ENCODE data around the gene SRA1.
A peak's percentile ranks its signal among the peaks of the same experiment; 100 is the strongest.

Gene SRA1

DNA sequence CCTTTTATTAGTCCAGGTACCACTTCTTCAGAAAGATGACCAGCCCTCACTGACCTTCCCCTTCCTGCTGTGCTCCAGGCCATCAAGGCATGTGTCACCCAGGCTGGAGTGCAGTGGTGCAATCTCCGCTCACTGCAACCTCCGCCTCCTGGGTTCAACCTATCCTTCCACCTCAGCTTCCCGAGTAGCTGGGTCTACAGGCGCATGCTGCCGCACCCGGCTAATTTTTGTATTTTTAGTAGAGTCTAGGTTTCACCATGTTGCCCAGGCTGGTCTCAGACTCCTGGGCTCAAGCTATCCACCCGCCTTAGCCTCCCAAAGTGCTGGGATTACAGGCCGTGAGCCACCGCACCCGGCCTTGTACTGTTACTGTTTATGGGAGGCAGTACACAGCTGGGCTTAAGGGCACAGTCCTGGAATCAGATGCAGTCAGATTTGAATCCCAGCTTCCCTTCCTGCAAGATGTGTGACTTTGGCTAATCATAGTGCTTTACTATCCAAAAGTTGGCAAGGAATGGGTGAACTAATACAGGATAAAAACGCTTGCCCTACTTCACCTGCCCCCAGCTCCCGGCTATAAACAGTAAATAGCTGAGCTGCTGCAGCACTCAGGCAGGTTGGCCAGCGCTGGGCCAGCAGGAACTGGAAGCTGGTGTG is 10.3 kb downstream of the SRA1 start (continued):
- TF ChIP-seq ZNF677 (tag by site-specific recombination; IDR thresholded peaks at IDR 0.05): no peak
- TF ChIP-seq, protein P1, sequence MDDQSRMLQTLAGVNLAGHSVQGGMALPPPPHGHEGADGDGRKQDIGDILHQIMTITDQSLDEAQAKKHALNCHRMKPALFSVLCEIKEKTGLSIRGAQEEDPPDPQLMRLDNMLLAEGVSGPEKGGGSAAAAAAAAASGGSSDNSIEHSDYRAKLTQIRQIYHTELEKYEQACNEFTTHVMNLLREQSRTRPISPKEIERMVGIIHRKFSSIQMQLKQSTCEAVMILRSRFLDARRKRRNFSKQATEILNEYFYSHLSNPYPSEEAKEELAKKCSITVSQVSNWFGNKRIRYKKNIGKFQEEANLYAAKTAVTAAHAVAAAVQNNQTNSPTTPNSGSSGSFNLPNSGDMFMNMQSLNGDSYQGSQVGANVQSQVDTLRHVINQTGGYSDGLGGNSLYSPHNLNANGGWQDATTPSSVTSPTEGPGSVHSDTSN (CRISPR knock-in tag; IDR thresholded peaks at IDR 0.05): no peak

DNA sequence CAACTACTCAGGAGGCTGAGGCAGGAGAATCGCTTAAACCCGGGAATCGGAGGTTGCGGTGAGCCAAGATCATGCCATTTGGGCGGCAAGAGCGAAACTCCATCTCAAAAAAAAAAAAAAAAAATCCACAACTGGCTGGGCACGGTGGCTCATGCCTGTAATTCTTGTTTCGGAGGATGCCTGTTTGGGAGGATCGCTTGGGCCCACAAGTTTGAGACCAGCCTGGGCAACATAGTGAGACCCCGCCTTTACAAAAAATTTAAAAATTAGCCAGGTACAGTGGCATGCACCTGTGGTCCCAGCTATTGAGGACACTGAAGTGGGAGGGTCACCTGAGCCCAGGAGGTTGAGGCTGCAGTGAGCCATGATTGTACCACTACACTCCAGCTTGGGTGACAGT is 11.7 kb downstream of the SRA1 start:
- peaks cover 18 to 71% of the 10 kb centered on the region in 2 experiments for H3K36me3 ChIP-seq (ENCODE audit: control insufficient read depth in 2 of 2, insufficient read depth in 1 of 2, low read length in 2 of 2)
- no peak overlapping the region for H3K27ac ChIP-seq (ENCODE audit: extremely low read depth, low read depth, low read length)
- no peaks in the 10 kb centered on the region for H3K9me3 ChIP-seq (ENCODE audit: control insufficient read depth, insufficient read depth, low read depth, low read length)
- TF ChIP-seq ZNF837 (tag by site-specific recombination; IDR thresholded peaks at IDR 0.05): no peak
- peak; percentile 84 for TF ChIP-seq ZNF121 (tag by site-specific recombination; IDR thresholded peaks at IDR 0.05)
- ChIA-PET CTCF (interaction anchor here (0.6 kb wide), 2 partner anchors 311 to 473 kb away, joined by 4 to 5 read pairs; no protein-coding TSS in a partner anchor), POLR2A (interaction anchor here (0.7 kb wide), 1 partner anchor 44 kb away, joined by 5 read pairs; no protein-coding TSS in a partner anchor)
- H3K4me3 ChIP-seq (ENCODE audit: low read depth, low read length): no peak overlapping the region
- no peaks in the 10 kb centered on the region for H3K4me1 ChIP-seq (ENCODE audit: control insufficient read depth, insufficient read depth, low read length)

DNA sequence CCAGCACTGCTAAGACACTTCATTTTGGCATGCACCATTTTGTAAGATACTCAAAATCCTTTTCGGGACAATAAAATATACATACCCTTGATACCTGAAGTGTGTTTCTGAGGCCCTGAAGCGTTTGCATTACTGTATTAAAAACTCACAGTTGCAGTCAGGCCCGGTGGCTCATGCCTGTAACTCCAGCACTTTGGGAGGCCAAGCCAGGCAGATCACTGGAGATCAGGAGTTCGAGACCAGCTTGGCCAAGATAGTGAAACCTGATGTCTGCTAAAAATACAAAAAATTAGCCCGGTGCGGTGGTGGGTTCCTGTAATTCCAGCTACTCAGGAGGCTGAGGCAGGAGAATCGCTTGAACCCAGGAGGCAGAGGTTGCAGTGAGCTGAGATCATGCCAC is 12.3 kb downstream of the SRA1 start:
- POLR2A ChIA-PET: no interaction called here
- no peaks in the 10 kb centered on the region for H3K9me3 ChIP-seq (ENCODE audit: control insufficient read depth, insufficient read depth, low read depth, low read length)
- CTCF ChIA-PET: no interaction called here
- H3K4me1 ChIP-seq (ENCODE audit: control insufficient read depth, insufficient read depth, low read length): no peaks in the 10 kb centered on the region
- no peak overlapping the region for H3K27ac ChIP-seq (ENCODE audit: extremely low read depth, low read depth, low read length)
- no peak for TF ChIP-seq GLIS1 (tag by site-specific recombination; IDR thresholded peaks at IDR 0.05)
- TF ChIP-seq OSR2 (tag by site-specific recombination; IDR thresholded peaks at IDR 0.05): no peak
- H3K4me3 ChIP-seq (ENCODE audit: low read depth, low read length): no peak overlapping the region
- H3K36me3 ChIP-seq (ENCODE audit: control insufficient read depth in 2 of 2, insufficient read depth in 1 of 2, low read length in 2 of 2): peaks cover 24 to 71% of the 10 kb centered on the region in 2 experiments

DNA sequence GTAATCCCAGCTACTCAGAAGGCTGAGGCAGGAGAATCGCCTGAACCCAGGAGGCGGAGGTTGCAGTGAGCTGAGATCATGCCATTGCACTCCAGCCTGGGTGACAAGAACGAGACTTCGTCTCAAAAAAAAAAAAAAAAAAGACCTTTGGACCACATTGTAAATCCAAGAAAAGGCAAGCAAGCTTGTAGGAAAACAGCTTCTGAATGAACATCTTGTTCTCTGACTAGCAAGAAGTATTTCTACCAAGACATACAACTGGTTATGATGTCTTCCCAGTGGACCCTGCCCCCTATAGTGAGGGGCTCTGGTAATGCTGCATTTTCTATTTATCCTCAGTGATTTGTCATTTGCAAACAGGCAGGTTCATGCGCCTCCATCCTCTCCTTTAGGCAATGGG is 14.3 kb downstream of the SRA1 start:
- H3K4me3 ChIP-seq (ENCODE audit: low read depth, low read length): no peak overlapping the region
- ChIA-PET CTCF (no interaction called here), POLR2A (no interaction called here)
- H3K9me3 ChIP-seq (ENCODE audit: control insufficient read depth, insufficient read depth, low read depth, low read length): no peaks in the 10 kb centered on the region
- peaks cover 34 to 70% of the 10 kb centered on the region in 2 experiments for H3K36me3 ChIP-seq (ENCODE audit: control insufficient read depth in 2 of 2, insufficient read depth in 1 of 2, low read length in 2 of 2)
- no peak overlapping the region for H3K27ac ChIP-seq (ENCODE audit: extremely low read depth, low read depth, low read length)
- H3K4me1 ChIP-seq (ENCODE audit: control insufficient read depth, insufficient read depth, low read length): no peaks in the 10 kb centered on the region
- TF ChIP-seq ZNF585B (tag by site-specific recombination; IDR thresholded peaks at IDR 0.05) (no peak), ZNF211 (tag by site-specific recombination; IDR thresholded peaks at IDR 0.05; ENCODE audit: low read depth) (no peak), REPIN1 (tag by site-specific recombination; IDR thresholded peaks at IDR 0.05; ENCODE audit: low read depth) (no peak), GLI2 (tag by site-specific recombination; IDR thresholded peaks at IDR 0.05; ENCODE audit: borderline replicate concordance, low read depth) (no peak), ZNF544 (tag by site-specific recombination; IDR thresholded peaks at IDR 0.05) (no peak), ZNF341 (tag by site-specific recombination; IDR thresholded peaks at IDR 0.05; ENCODE audit: low read depth) (no peak), ZNF670 (tag by site-specific recombination; IDR thresholded peaks at IDR 0.05; ENCODE audit: low read depth) (no peak), ZNF701 (tag by site-specific recombination; IDR thresholded peaks at IDR 0.05) (no peak), ZNF426 (tag by site-specific recombination; IDR thresholded peaks at IDR 0.05) (no peak), ZFP69B (tag by site-specific recombination; IDR thresholded peaks at IDR 0.05) (no peak), ZNF146 (tag by site-specific recombination; IDR thresholded peaks at IDR 0.05) (no peak), GFI1B (tag by site-specific recombination; IDR thresholded peaks at IDR 0.05) (no peak), ZNF394 (tag by site-specific recombination; IDR thresholded peaks at IDR 0.05; ENCODE audit: borderline replicate concordance) (no peak), ZNF138 (tag by site-specific recombination; IDR thresholded peaks at IDR 0.05; ENCODE audit: borderline replicate concordance) (no peak), GLIS2 (tag by site-specific recombination; IDR thresholded peaks at IDR 0.05) (no peak)
- TF ChIP-seq, protein P2, sequence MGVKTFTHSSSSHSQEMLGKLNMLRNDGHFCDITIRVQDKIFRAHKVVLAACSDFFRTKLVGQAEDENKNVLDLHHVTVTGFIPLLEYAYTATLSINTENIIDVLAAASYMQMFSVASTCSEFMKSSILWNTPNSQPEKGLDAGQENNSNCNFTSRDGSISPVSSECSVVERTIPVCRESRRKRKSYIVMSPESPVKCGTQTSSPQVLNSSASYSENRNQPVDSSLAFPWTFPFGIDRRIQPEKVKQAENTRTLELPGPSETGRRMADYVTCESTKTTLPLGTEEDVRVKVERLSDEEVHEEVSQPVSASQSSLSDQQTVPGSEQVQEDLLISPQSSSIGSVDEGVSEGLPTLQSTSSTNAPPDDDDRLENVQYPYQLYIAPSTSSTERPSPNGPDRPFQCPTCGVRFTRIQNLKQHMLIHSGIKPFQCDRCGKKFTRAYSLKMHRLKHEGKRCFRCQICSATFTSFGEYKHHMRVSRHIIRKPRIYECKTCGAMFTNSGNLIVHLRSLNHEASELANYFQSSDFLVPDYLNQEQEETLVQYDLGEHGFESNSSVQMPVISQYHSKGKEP (tag by site-specific recombination; IDR thresholded peaks at IDR 0.05): no peak
- TF ChIP-seq, protein P3, sequence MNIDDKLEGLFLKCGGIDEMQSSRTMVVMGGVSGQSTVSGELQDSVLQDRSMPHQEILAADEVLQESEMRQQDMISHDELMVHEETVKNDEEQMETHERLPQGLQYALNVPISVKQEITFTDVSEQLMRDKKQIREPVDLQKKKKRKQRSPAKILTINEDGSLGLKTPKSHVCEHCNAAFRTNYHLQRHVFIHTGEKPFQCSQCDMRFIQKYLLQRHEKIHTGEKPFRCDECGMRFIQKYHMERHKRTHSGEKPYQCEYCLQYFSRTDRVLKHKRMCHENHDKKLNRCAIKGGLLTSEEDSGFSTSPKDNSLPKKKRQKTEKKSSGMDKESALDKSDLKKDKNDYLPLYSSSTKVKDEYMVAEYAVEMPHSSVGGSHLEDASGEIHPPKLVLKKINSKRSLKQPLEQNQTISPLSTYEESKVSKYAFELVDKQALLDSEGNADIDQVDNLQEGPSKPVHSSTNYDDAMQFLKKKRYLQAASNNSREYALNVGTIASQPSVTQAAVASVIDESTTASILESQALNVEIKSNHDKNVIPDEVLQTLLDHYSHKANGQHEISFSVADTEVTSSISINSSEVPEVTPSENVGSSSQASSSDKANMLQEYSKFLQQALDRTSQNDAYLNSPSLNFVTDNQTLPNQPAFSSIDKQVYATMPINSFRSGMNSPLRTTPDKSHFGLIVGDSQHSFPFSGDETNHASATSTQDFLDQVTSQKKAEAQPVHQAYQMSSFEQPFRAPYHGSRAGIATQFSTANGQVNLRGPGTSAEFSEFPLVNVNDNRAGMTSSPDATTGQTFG (tag by site-specific recombination; IDR thresholded peaks at IDR 0.05; ENCODE audit: borderline replicate concordance): no peak
- TF ChIP-seq, protein P4, sequence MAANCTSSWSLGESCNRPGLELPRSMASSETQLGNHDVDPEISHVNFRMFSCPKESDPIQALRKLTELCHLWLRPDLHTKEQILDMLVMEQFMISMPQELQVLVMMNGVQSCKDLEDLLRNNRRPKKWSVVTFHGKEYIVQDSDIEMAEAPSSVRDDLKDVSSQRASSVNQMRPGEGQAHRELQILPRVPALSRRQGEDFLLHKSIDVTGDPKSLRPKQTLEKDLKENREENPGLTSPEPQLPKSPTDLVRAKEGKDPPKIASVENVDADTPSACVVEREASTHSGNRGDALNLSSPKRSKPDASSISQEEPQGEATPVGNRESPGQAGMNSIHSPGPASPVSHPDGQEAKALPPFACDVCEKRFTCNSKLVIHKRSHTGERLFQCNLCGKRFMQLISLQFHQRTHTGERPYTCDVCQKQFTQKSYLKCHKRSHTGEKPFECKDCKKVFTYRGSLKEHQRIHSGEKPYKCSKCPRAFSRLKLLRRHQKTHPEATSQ (tag by site-specific recombination; IDR thresholded peaks at IDR 0.05): no peak
